KG1 (cell line): ENCODE measurements around the gene SYNGR3.
"Not testable (repeated sequence)": the region's sequence is repeated elsewhere in the genome, so short reads cannot be mapped to it uniquely, and the experiment has no call there.

ENCODE experiments used
- DNase-seq: peaks from one replicate; lab custom pipeline; 2025; lab: John Stamatoyannopoulos, UW

Gene SYNGR3

GRCh38 chr16:1959269-1960039 lies 30.3 kb upstream of the SYNGR3 start, which contains the start of gene NDUFB10:
TSS of gene NDUFB10 (plus strand) at chr16:1959538. CDS start at chr16:1959625, 87 bp downstream.
- peak; percentile 76 for DNase-seq

GRCh38 chr16:1960665-1961630 lies 28.8 kb upstream of the SYNGR3 start:
- DNase-seq, result no peak

GRCh38 chr16:1961651-1962067 lies 28.1 kb upstream of the SYNGR3 start:
- no peak for DNase-seq

GRCh38 chr16:1962161-1963153 lies 27.3 kb upstream of the SYNGR3 start:
- DNase-seq, result not testable (repeated sequence)

GRCh38 chr16:1963806-1964505 lies 25.8 kb upstream of the SYNGR3 start:
- DNase-seq, result no peak

- DNase-seq, result peak; percentile 99
These were observed 25.0 kb upstream of the SYNGR3 start, which contains the start of gene RPS2 for GRCh38 chr16:1964506-1965395. TSS of gene RPS2 (minus strand) at chr16:1964826. CDS start at chr16:1964625, 201 bp downstream.

- DNase-seq, result no peak
These were observed 24.3 kb upstream of the SYNGR3 start for GRCh38 chr16:1965396-1966001.

GRCh38 chr16:1966460-1966859 lies 23.3 kb upstream of the SYNGR3 start, which contains the start of gene RNF151:
TSS of gene RNF151 (plus strand) at chr16:1966856. CDS start at chr16:1966882, 26 bp downstream.
- DNase-seq, result no peak

- DNase-seq, result no peak
These were observed 21.4 kb upstream of the SYNGR3 start for GRCh38 chr16:1968146-1968953.

- DNase-seq, result peak; percentile 86
These were observed 17.8 kb upstream of the SYNGR3 start, which contains the start of gene TBL3 for GRCh38 chr16:1971796-1972489. TSS of gene TBL3 (plus strand) at chr16:1972053. CDS start at chr16:1972165, 112 bp downstream.

- DNase-seq, result no peak
These were observed 17.3 kb upstream of the SYNGR3 start for GRCh38 chr16:1972490-1972877.

- no peak for DNase-seq
These were observed 16.2 kb upstream of the SYNGR3 start for GRCh38 chr16:1973461-1974156.

GRCh38 chr16:1974157-1975070 lies 15.4 kb upstream of the SYNGR3 start:
- DNase-seq, result no peak

- no peak for DNase-seq
These were observed 14.1 kb upstream of the SYNGR3 start for GRCh38 chr16:1975432-1976215.

GRCh38 chr16:1976216-1976520 lies 13.6 kb upstream of the SYNGR3 start:
- no peak for DNase-seq
